ENCODE data around the gene CSTF2T.

CSTF2T gene

GRCh38 chr10:51699475-51700227 lies at the start of gene CSTF2T:
Gene CSTF2T, minus strand, starts transcription at chr10:51699595. Its CDS starts 46 bp downstream, at chr10:51699549.
- peak; percentile 94 for DNase-seq

GRCh38 chr10:51748959-51749358 lies 49.6 kb upstream of the CSTF2T start:
- no peak for DNase-seq

- DNase-seq: no peak
These were observed 47.8 kb upstream of the CSTF2T start for GRCh38 chr10:51747216-51747615.

GRCh38 chr10:51745397-51745796 lies 46.0 kb upstream of the CSTF2T start:
- no peak for DNase-seq

- DNase-seq: no peak
These were observed 45.0 kb upstream of the CSTF2T start for GRCh38 chr10:51744235-51745000.

GRCh38 chr10:51743146-51743545 lies 43.8 kb upstream of the CSTF2T start:
- no peak for DNase-seq

GRCh38 chr10:51733057-51733456 lies 33.7 kb upstream of the CSTF2T start:
- no peak for DNase-seq

- DNase-seq: no peak
These were observed 30.6 kb upstream of the CSTF2T start for GRCh38 chr10:51729822-51730555.

GRCh38 chr10:51724038-51724437 lies 24.6 kb upstream of the CSTF2T start:
- no peak for DNase-seq

- DNase-seq: no peak
These were observed 19.5 kb upstream of the CSTF2T start for GRCh38 chr10:51718804-51719291.

GRCh38 chr10:51716981-51717380 lies 17.6 kb upstream of the CSTF2T start:
- no peak for DNase-seq

- no peak for DNase-seq
These were observed 12.1 kb upstream of the CSTF2T start for GRCh38 chr10:51711519-51711891.

GRCh38 chr10:51709324-51709972 lies 10.1 kb upstream of the CSTF2T start:
- DNase-seq: no peak

GRCh38 chr10:51708609-51709008 lies 9.2 kb upstream of the CSTF2T start:
- no peak for DNase-seq

- DNase-seq: no peak
These were observed 8.5 kb upstream of the CSTF2T start for GRCh38 chr10:51707821-51708424.

GRCh38 chr10:51707392-51707791 lies 8.0 kb upstream of the CSTF2T start:
- no peak for DNase-seq

GRCh38 chr10:51706225-51706624 lies 6.8 kb upstream of the CSTF2T start:
- DNase-seq: no peak

- DNase-seq: no peak
These were observed 6.4 kb upstream of the CSTF2T start for GRCh38 chr10:51705774-51706173.

GRCh38 chr10:51700228-51700817 lies 928 bp upstream of the CSTF2T start:
- peak; percentile 45 for DNase-seq

GRCh38 chr10:51699145-51699474 lies 285 bp downstream of the CSTF2T start:
- no peak for DNase-seq

- no peak for DNase-seq
These were observed 827 bp downstream of the CSTF2T start for GRCh38 chr10:51698473-51699063.

GRCh38 chr10:51696251-51696650 lies 3.1 kb downstream of the CSTF2T start:
- no peak for DNase-seq

Data from CD4-positive, alpha-beta T cell treated with Interleukin-21 for 1 hour (primary cell).